GM23248 (cell line): ENCODE data around the gene SLC16A8. TPM values are rescaled to one million over a fixed set of nuclear protein-coding genes. Genes with fewer than 3 reads are reported as not detected.

Source experiments
- DNase-seq: peaks from one replicate; pipeline ENCODE4 v3.0.0-alpha.2; 2015
- H2AFZ ChIP-seq: fragments of 200-600 bp; sonication (generic); 2 replicates; pipeline ENCODE4 v1.6.1; 2016; ENCODE audit warnings: antibody characterized with exemption
- H3F3A ChIP-seq: fragments of 200-600 bp; sonication (generic); 2 replicates; pipeline ENCODE4 v1.6.1; 2016; ENCODE audit warnings: mild to moderate bottlenecking, antibody characterized with exemption, mixed run types; ENCODE audit not compliant: insufficient read depth
- H3K27ac ChIP-seq: fragments of 200-600 bp; sonication (generic); 2 replicates; pipeline ENCODE4 v1.5.1; 2016; ENCODE audit warnings: mild to moderate bottlenecking
- H3K27me3 ChIP-seq: fragments of 200-600 bp; sonication (generic); replicated peaks from 2 replicates; pipeline ENCODE4 v1.6.1; 2016; ENCODE audit warnings: mild to moderate bottlenecking; ENCODE audit not compliant: insufficient read depth
- H3K36me3 ChIP-seq: fragments of 200-600 bp; sonication (generic); 2 replicates; pipeline ENCODE4 v1.6.1; 2016; ENCODE audit warnings: low read depth, mild to moderate bottlenecking
- H3K4me1 ChIP-seq: fragments of 200-600 bp; sonication (generic); 2 replicates; pipeline ENCODE4 v1.6.1; 2016; ENCODE audit warnings: mild to moderate bottlenecking; ENCODE audit not compliant: insufficient read depth
- H3K4me2 ChIP-seq: fragments of 200-600 bp; sonication (generic); one replicate; pipeline ENCODE4 v1.6.1; 2016; ENCODE audit warnings: mild to moderate bottlenecking; ENCODE audit not compliant: unreplicated experiment
- H3K4me3 ChIP-seq: fragments of 200-600 bp; sonication (generic); 2 replicates; pipeline ENCODE4 v1.5.1; 2016; ENCODE audit warnings: mild to moderate bottlenecking
- H3K79me2 ChIP-seq: fragments of 200-600 bp; sonication (generic); 2 replicates; pipeline ENCODE4 v1.6.1; 2016; ENCODE audit warnings: mild to moderate bottlenecking; ENCODE audit not compliant: insufficient read depth
- H3K9ac ChIP-seq: fragments of 200-600 bp; sonication (generic); 2 replicates; pipeline ENCODE4 v1.6.1; 2016; ENCODE audit warnings: mild to moderate bottlenecking
- H3K9me2 ChIP-seq: fragments of 200-600 bp; sonication (generic); 2 replicates; pipeline ENCODE4 v1.6.1; 2016; ENCODE audit warnings: mixed run types, mild to moderate bottlenecking, moderate library complexity; ENCODE audit not compliant: insufficient read depth
- H3K9me3 ChIP-seq: fragments of 200-600 bp; sonication (generic); one replicate; pipeline ENCODE4 v1.6.1; 2017; ENCODE audit warnings: low read depth
- H4K20me1 ChIP-seq: fragments of 200-600 bp; sonication (generic); 2 replicates; pipeline ENCODE4 v1.6.0; 2016; ENCODE audit not compliant: insufficient read depth
- EZH2 ChIP-seq: fragments of 200-600 bp; sonication (generic); IDR thresholded peaks from 2 replicates; pipeline ENCODE4 v1.6.1; 2018; ENCODE audit warnings: antibody characterized with exemption, mild to moderate bottlenecking; ENCODE audit not compliant: insufficient read depth, poor library complexity, severe bottlenecking
- EZH2phosphoT487 ChIP-seq: fragments of 200-600 bp; sonication (generic); IDR thresholded peaks from 2 replicates; pipeline ENCODE4 v1.6.1; 2018; ENCODE audit warnings: antibody characterized with exemption, moderate library complexity, mild to moderate bottlenecking, low read depth; ENCODE audit not compliant: insufficient read depth
- WGBS, 2 experiments: methylation state at CpG; one replicate each; pipeline ENCODE4 v1.1.6; 2015 to 2017; ENCODE audit warnings: low lambda C conversion rate in 2 of 2, low coverage in 1 of 2; ENCODE audit errors: missing lambda C conversion rate in 2 of 2; 5-methylcytosine and 5-hydroxymethylcytosine counted together
- in situ Hi-C: fragments of 300-500 bp; cut with MboI; formaldehyde crosslinking; loops from 2 replicates; pipeline ENCODE4 v1.15.0; 2020
- polyA plus RNA-seq: library from polyadenylated mRNA; unstranded; fragments of >200 nt; fragmentation: Nextera tagmentation; extraction: Ambion mirVana; gene quantifications from 2 replicates; pipeline ENCODE4 v1.2.1, GENCODE V29; 2016
- total RNA-seq: library from RNA; depleted of rRNA; stranded (reverse); fragments of >200 nt; shearing (Covaris generic); gene quantifications from 2 replicates; pipeline ENCODE4 v1.2.3, GENCODE V29; 2014

The SLC16A8 gene
- total and polyA plus RNA-seq, 2 experiments from 2014 or later, result 1.3 to 1.4 TPM

DNA sequence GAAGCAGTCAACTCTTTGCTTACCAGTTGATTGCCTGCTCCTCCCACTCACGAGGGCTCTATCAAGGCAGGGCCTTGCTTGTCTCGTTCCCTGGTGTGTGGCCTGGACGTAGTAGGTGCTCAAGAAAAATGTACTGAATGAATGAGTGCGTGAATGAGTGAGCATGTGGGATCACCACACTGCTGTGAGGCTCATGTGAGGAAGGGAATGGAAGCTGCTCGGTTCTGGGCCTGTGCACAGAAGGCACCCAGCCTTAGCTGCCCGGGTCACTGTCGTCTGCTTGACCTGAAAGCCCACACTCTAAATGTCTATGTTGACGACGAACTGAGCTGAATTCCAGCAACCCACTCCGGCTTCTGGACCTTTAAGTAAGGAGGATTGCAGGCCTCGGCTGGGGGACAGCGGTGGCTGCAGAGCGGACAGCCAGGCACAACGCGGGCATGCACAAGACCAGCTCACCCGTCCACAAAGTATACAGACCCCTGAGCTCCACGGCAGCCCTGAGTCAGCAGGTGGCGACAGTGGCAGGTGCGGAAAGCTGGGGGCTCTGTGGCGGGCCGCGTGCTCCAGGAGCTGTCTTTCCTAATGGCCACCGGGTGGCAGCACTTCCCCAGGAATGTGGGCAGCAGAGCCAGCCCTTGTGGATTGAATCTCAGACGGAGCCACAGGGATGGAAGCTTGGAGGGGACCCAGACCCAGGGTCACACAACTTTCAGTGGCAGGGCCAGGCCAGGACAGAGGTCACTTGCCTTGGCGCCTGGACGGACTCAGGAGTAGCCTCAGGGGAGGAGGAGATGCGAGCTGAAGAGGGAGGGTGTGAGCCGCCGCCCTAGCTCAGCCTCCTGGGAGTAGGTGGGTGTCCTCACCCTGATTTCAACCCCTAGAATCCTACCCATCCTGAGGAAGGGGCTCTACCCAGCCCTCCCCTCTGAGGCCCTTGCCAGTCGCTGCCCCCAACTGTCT is 31.8 kb downstream of the SLC16A8 start:
- TF ChIP-seq EZH2phosphoT487 (no peak), EZH2 (no peak)
- H3F3A ChIP-seq, result no peaks in the 10 kb centered on the region
- no peaks in the 10 kb centered on the region for H3K36me3 ChIP-seq
- WGBS, 2 experiments, result 30 to 33% methylated on average over 27 to 30 of the region's 30 CpGs
- no peaks in the 10 kb centered on the region for H4K20me1 ChIP-seq
- H3K9ac ChIP-seq, result no peak overlapping the region
- no peaks in the 10 kb centered on the region for H3K9me2 ChIP-seq
- H3K9me3 ChIP-seq, result no peaks in the 10 kb centered on the region
- peak; percentile 78 for DNase-seq
- no peak overlapping the region for H3K27ac ChIP-seq
- peak overlapping the region; percentile 65; the same call in 1 of the 2 replicates for H2AFZ ChIP-seq
- H3K4me2 ChIP-seq, result no peak overlapping the region
- H3K27me3 ChIP-seq, result peaks cover 5% of the 10 kb centered on the region; the same call in 1 of the 2 replicates
- H3K79me2 ChIP-seq, result no peaks in the 10 kb centered on the region
- H3K4me3 ChIP-seq, result no peak overlapping the region
- no peaks in the 10 kb centered on the region for H3K4me1 ChIP-seq
- in situ Hi-C loops, result loop anchor here (10.0 kb wide), 1 partner anchor 523 kb away; the partner anchor contains the start of gene DMC1

DNA sequence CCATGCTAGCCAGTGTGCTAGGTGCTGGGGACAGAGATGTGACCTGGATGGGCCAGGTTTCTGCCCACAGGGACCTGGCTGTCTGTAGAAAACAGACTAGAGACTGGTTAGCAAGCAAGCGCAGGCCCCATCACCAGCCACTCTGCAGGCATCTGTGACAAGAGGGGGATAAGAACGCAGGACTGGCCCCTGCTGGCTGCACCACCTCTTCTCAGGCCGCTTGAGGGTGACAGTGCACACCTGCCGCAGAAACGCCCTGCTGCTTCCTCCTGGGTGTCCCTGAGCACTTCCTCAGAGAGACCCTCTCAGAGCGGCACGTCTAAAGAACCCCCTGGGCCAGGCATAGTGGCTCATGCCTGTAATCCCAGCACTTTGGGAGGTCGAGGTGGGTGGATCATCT is 32.7 kb downstream of the SLC16A8 start:
- Histone ChIP-seq H3K9me3 (no peaks in the 10 kb centered on the region), H3K9me2 (no peaks in the 10 kb centered on the region), H3K79me2 (no peaks in the 10 kb centered on the region), H3K27me3 (peaks cover 5% of the 10 kb centered on the region; the same call in 1 of the 2 replicates), H3K4me1 (no peaks in the 10 kb centered on the region), H3K36me3 (no peaks in the 10 kb centered on the region), H2AFZ (no peak overlapping the region), H3K9ac (no peak overlapping the region), H3K4me2 (no peak overlapping the region), H3F3A (no peaks in the 10 kb centered on the region), H4K20me1 (no peaks in the 10 kb centered on the region), H3K4me3 (no peak overlapping the region), H3K27ac (no peak overlapping the region)
- DNase-seq, result no peak
- no peak for TF ChIP-seq EZH2
- no peak for TF ChIP-seq EZH2phosphoT487
- WGBS, 2 experiments, result 68 to 78% methylated on average over 8 of the region's 8 CpGs
- in situ Hi-C loops, result loop anchor here (10.0 kb wide), 1 partner anchor 524 kb away; the partner anchor contains the start of gene DMC1

DNA sequence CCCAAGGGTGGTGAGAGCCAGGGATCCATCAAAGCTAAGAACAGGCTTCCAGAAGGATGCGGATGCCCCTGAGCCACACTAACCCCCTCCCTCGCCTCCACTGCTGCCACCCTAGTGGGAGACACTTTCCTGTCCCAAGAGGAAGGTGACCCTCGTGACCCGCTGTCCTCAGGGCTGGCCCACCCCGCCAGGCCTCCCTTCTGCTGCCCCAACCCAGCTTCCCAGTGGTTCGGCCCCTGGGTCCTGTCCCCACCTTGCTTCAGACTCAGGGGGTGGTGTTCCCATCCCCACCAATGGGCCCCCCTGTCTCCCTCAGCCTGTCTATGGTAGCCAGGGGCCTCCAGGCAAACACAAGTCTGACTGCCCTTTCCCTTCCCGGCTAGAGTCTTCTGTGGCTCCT is 33.3 kb downstream of the SLC16A8 start:
- no peaks in the 10 kb centered on the region for H3F3A ChIP-seq
- H4K20me1 ChIP-seq, result no peaks in the 10 kb centered on the region
- no peaks in the 10 kb centered on the region for H3K36me3 ChIP-seq
- no peaks in the 10 kb centered on the region for H3K4me1 ChIP-seq
- H3K9me2 ChIP-seq, result no peaks in the 10 kb centered on the region
- no peak overlapping the region for H3K4me3 ChIP-seq
- H3K27ac ChIP-seq, result no peak overlapping the region
- no peak overlapping the region for H3K9ac ChIP-seq
- WGBS, 2 experiments, result 77 to 82% methylated on average over 3 to 7 of the region's 7 CpGs
- no peaks in the 10 kb centered on the region for H3K9me3 ChIP-seq
- DNase-seq, result no peak
- peaks cover 5% of the 10 kb centered on the region; the same call in 1 of the 2 replicates for H3K27me3 ChIP-seq
- no peaks in the 10 kb centered on the region for H3K79me2 ChIP-seq
- TF ChIP-seq EZH2 (no peak), EZH2phosphoT487 (no peak)
- no peak overlapping the region for H3K4me2 ChIP-seq
- in situ Hi-C loops, result loop anchor here (10.0 kb wide), 1 partner anchor 524 kb away; the partner anchor contains the start of gene DMC1
- H2AFZ ChIP-seq, result no peak overlapping the region

DNA sequence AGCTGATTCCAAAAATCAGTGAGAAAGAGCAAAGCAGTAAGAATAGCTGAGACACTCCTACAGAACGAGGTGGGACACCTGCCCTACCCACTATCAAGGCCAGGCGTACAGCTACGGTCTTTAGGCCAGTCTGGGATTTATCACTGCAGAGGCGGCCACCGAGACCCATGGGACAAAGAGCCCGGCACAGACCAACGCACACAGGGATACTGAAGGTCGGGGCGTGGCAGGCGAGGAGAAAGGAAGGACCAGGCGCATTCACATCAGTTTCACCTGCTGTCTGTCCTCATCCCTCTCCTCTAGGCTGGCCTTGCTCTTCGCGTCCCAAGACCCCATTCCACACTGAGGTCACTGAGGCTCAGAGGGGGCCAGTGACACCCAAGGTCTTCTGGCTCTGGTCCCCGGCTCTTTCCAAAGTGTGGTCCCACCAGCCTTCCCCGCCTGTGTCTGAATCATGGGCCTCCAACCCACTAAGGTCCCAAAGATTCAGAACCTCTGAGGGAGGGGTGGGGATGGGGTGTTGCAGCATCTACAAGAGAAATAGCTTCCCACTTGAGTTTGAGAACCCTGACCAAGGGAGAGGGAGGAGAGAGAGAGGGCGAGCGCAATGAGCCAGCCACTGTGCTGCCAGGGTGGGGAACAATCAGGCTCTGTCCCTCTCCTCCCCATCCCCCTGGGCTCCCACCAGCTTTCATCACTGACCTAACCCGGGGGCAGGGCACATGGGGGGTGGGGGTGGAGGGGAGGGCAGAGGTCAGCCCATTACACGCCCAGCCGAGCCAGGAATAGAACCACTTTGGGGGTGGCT is 34.0 kb downstream of the SLC16A8 start:
- H3K4me3 ChIP-seq, result no peak overlapping the region
- no peak overlapping the region for H2AFZ ChIP-seq
- H3K27me3 ChIP-seq, result peaks cover 5% of the 10 kb centered on the region; the same call in 1 of the 2 replicates
- in situ Hi-C loops, result loop anchor here (10.0 kb wide), 1 partner anchor 525 kb away; the partner anchor contains the start of gene DMC1
- whole genome bisulfite sequencing, 2 experiments, result 74 to 77% methylated on average over 17 to 20 of the region's 20 CpGs
- DNase-seq, result no peak
- H3F3A ChIP-seq, result no peaks in the 10 kb centered on the region
- H4K20me1 ChIP-seq, result no peaks in the 10 kb centered on the region
- no peaks in the 10 kb centered on the region for H3K9me3 ChIP-seq
- no peak overlapping the region for H3K27ac ChIP-seq
- no peak for TF ChIP-seq EZH2
- TF ChIP-seq EZH2phosphoT487, result no peak
- no peaks in the 10 kb centered on the region for H3K36me3 ChIP-seq
- H3K4me1 ChIP-seq, result no peaks in the 10 kb centered on the region
- H3K79me2 ChIP-seq, result no peaks in the 10 kb centered on the region
- no peak overlapping the region for H3K9ac ChIP-seq
- H3K9me2 ChIP-seq, result no peaks in the 10 kb centered on the region
- H3K4me2 ChIP-seq, result no peak overlapping the region
